ENCODE measurements around the gene OPALIN.
"Not testable (repeated sequence)": the region's sequence is repeated elsewhere in the genome, so short reads cannot be mapped to it uniquely, and the experiment has no call there.

OPALIN gene

GRCh38 chr10:96334616-96335526 is 23.9 kb downstream of the OPALIN start:
- no peak for DNase-seq

GRCh38 chr10:96333101-96333500 is 25.7 kb downstream of the OPALIN start:
- DNase-seq: no peak

- DNase-seq: no peak
These were observed 31.3 kb downstream of the OPALIN start for GRCh38 chr10:96327462-96327861.

DNA sequence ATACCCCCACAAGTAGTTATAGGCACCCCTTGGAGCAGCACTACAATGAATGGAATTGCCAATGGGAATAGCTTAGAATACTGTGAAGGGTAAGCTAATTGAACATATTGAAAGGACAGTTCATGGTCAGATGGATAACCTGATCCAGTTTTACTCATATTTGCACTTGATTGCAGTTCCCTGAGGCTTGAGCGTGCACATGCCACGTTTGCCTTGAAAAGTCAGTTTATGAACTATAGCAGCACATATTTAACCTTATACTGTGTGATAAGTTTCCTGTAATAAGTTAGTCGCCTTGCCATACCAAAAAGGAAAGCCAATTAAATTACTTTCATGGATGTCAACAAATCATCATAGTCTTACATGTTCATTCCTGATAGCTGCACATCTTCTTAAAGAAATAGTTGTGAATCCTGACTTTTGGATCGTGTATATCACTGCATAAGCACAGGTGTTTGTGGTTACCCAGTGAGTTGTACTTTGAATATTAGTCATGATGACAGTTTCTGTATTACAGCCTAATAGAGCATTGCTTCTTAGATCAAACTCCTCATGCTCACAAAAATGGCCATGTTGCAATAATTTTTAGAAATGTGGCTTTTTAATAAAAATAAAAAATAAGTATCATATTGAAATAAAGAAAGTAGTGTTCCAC is 33.0 kb downstream of the OPALIN start:
- DNase-seq: no peak

DNA sequence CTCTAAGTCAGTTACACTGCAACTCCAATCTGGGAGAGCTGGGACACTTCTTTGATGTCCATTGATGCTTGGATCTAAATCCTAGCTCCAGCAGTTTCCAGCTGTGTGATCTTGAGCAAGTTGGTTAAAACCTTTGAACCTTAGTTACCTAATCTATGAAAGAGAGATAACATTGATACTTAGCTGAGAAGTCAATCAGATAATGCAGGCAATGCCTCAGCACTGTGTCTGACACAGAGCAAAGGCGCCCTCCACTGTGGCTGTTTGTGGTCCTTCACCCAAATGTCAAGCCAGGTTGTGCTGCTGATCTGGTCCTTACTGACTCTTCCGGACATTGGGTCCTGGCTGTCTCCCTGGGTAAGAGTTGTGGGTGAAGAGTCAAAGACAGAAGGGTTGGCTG is 34.4 kb downstream of the OPALIN start:
- no peak for DNase-seq

GRCh38 chr10:96322275-96322674 is 36.5 kb downstream of the OPALIN start:
- DNase-seq: no peak

GRCh38 chr10:96321822-96322221 is 37.0 kb downstream of the OPALIN start:
- no peak for DNase-seq

GRCh38 chr10:96319754-96320474 is 38.9 kb downstream of the OPALIN start:
- no peak for DNase-seq

DNA sequence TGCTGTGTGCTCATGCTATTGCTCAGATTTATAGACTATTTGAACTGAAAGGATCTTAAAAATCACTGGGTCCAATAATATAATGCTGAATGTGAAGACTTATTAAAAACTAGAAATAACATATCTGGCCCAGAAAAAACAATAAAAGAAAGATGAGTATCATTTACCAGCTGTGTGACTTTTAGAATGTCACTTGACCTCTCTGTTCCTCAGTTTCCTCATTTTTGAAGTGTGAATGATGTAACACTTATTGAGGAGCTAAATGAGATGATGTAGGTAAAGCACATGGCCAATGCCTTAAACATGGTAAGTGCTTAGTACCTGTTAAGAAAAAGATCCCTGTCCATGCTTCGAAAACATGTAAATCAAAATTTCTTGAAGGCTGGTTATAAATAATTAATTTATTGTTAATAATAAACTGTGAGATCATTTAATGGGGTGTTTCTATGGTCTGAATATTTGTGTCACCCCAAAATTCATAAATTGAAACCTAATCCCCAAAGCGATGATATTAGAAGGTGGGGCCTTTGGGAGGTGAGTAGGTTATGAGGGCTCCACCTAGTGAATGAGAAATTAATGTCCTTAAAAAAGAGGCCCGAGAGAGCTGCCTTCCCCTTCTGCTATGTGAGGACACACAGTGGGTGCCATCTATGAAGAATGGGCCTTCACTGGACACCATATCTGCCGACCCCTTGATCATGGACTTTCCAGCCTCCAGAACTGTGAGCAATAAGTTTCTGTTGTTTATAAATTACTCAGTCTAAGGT is 41.6 kb downstream of the OPALIN start:
- DNase-seq: no peak

GRCh38 chr10:96313344-96313743 is 45.5 kb downstream of the OPALIN start:
- DNase-seq: no peak

DNA sequence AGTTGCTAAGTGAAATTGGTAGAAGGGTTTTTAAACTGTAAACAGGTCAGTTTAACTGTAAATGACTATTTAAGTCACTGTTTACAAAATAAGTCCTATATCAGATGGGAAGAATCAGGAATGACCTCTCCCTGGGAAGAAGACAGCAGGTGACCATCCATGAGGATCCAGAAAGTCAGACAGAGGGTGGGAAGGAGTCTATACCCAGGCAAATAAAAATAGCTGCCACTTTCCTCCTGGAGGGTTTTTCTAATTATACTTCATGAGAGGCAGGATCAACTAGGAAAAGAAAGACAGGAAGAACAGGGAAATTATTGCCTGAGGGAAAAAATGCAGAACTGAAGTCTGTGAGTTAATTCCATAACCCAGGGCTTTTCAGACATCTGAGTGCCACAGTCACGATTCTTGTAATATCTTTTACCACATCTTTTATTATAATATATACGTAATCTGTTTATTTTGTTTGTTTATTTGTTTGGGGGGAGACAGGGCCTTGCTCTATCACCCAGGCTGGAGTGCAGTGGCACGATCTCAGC is 47.6 kb downstream of the OPALIN start:
- DNase-seq: no peak

GRCh38 chr10:96310321-96310669 is 48.5 kb downstream of the OPALIN start:
- DNase-seq: no peak

GRCh38 chr10:96309628-96310320 is 49.0 kb downstream of the OPALIN start:
- no peak for DNase-seq

GRCh38 chr10:96308854-96309253 is 49.9 kb downstream of the OPALIN start:
- DNase-seq: not testable (repeated sequence)

GRCh38 chr10:96306516-96306915 is 52.3 kb downstream of the OPALIN start:
- no peak for DNase-seq

DNA sequence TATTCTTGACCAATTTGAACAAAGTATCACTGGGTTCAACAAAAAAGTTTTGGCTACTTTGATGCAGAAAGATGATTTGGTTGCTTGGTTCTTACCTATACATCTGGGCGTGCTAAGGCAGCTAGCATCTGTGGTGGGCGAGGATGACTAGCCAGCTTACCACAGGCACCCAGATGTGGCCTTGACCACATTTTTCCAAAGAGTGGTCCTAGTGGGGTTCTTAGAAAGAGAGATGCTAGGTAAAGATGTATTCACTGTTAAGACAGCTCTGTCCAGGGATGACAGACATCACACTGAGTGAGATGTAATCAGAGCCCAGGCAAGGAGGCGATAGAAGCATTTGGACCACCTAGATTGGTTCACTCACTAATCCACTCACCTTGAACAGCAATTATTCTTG is 53.8 kb downstream of the OPALIN start:
- no peak for DNase-seq

- DNase-seq: no peak
These were observed 54.6 kb downstream of the OPALIN start, which contains the start of gene DNTT for GRCh38 chr10:96304230-96304629. Gene DNTT, plus strand, starts transcription at chr10:96304434. Its CDS starts 64 bp downstream, at chr10:96304498.

DNA sequence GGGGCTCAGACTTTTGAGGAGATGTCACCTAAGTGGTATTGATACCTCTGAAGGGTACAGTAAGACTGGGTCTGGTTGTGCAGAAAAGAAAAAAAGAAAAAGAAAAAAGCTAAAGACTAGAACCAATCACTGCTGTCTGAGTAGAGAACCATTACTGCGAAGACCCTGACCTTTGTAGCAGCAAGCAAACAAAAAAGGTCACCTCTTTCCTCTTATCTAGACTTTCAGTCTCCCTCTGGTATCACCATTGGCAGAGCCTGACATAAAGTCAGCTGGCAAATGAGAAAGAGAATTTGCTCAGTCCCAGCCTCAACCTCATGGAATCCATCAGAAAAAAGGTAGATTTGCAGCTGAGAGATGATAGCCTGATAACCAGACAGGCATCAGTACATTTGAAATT is 57.2 kb downstream of the OPALIN start:
- no peak for DNase-seq

DNA sequence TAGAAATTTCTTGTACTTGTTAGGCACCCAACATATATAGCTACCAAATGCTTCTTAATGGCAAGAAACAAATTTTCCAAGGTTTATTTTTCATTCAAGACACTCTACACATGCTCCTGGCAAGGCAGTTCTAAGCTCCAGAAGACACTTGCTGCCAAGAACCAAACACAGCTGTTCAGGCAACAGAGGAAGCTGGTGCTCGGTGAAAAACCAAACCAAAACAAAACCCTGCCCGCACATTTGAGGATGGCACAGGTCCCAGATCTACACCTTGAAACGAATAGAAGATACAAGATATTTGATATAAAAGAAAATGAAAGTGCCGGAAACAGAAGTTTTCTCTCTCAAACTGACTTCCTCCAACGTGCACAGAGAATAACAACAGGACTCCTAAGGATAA is 59.4 kb downstream of the OPALIN start:
- DNase-seq: no peak

- DNase-seq: no peak
These were observed 60.4 kb downstream of the OPALIN start for GRCh38 chr10:96298362-96298761.

DNA sequence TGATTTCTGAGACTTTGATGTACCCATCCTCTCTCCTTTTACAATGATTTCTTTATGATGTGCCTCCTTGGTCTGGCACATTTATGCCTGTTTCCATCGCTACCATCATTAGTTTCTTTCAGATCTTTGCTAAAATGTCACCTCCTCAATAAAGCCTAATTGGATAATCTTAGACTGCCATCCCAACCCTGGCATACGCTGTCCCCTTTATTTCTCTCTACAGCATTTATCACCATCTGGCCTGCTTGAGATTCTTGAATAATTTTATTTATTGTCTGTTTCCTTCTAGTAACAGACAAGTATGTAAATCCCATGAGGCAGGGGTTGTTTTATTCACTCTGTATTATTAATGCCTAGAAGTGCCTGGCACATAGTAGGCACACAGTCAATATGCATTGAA is 61.3 kb downstream of the OPALIN start:
- DNase-seq: no peak

- no peak for DNase-seq
These were observed 63.3 kb downstream of the OPALIN start for GRCh38 chr10:96295475-96295874.

Data from stimulated activated CD4-positive, alpha-beta T cell treated with anti-CD3 and anti-CD28 coated beads, Interleukin-1b, Interleukin-23, amount 100 ng/mL, for 48 hours (primary cell).